ENCODE data around the gene ZCWPW1. TPM values are rescaled to one million over a fixed set of nuclear protein-coding genes. Genes with fewer than 3 reads are reported as not detected.

ZCWPW1 gene
- total and polyA plus RNA-seq, 2 experiments from 2014 or later, result 0.59 to 2.7 TPM

GRCh38 chr7:100452513-100452912 lies 24.0 kb upstream of the ZCWPW1 start:
- H3K27ac ChIP-seq (ENCODE audit: low read depth), result no peak overlapping the region
- H3K36me3 Mint-ChIP-seq (ENCODE audit: low read depth), result no peaks in the 10 kb centered on the region
- no peak for ATAC-seq

More at GRCh38 chr7:100452513-100452912, 24.0 kb upstream of the ZCWPW1 start:
- Histone ChIP-seq H3K27me3 (ENCODE audit: insufficient read depth) (no peaks in the 10 kb centered on the region), H3K36me3 (ENCODE audit: insufficient read depth) (no peaks in the 10 kb centered on the region), H3K4me3 (no peak overlapping the region), H3K4me2 (no peak overlapping the region), H2AFZ (no peak overlapping the region), H4K20me1 (replicated peaks; ENCODE audit: insufficient read depth) (no peaks in the 10 kb centered on the region), H3F3A (replicated peaks; ENCODE audit: low read depth) (peaks cover 3% of the 10 kb centered on the region; the same call in 1 of the 2 replicates), H3K9me2 (ENCODE audit: insufficient read depth) (no peaks in the 10 kb centered on the region), H3K4me1 (ENCODE audit: insufficient read depth) (peaks cover 10% of the 10 kb centered on the region), H3K79me2 (replicated peaks; ENCODE audit: insufficient read depth) (no peaks in the 10 kb centered on the region)
- TF ChIP-seq, protein P1, sequence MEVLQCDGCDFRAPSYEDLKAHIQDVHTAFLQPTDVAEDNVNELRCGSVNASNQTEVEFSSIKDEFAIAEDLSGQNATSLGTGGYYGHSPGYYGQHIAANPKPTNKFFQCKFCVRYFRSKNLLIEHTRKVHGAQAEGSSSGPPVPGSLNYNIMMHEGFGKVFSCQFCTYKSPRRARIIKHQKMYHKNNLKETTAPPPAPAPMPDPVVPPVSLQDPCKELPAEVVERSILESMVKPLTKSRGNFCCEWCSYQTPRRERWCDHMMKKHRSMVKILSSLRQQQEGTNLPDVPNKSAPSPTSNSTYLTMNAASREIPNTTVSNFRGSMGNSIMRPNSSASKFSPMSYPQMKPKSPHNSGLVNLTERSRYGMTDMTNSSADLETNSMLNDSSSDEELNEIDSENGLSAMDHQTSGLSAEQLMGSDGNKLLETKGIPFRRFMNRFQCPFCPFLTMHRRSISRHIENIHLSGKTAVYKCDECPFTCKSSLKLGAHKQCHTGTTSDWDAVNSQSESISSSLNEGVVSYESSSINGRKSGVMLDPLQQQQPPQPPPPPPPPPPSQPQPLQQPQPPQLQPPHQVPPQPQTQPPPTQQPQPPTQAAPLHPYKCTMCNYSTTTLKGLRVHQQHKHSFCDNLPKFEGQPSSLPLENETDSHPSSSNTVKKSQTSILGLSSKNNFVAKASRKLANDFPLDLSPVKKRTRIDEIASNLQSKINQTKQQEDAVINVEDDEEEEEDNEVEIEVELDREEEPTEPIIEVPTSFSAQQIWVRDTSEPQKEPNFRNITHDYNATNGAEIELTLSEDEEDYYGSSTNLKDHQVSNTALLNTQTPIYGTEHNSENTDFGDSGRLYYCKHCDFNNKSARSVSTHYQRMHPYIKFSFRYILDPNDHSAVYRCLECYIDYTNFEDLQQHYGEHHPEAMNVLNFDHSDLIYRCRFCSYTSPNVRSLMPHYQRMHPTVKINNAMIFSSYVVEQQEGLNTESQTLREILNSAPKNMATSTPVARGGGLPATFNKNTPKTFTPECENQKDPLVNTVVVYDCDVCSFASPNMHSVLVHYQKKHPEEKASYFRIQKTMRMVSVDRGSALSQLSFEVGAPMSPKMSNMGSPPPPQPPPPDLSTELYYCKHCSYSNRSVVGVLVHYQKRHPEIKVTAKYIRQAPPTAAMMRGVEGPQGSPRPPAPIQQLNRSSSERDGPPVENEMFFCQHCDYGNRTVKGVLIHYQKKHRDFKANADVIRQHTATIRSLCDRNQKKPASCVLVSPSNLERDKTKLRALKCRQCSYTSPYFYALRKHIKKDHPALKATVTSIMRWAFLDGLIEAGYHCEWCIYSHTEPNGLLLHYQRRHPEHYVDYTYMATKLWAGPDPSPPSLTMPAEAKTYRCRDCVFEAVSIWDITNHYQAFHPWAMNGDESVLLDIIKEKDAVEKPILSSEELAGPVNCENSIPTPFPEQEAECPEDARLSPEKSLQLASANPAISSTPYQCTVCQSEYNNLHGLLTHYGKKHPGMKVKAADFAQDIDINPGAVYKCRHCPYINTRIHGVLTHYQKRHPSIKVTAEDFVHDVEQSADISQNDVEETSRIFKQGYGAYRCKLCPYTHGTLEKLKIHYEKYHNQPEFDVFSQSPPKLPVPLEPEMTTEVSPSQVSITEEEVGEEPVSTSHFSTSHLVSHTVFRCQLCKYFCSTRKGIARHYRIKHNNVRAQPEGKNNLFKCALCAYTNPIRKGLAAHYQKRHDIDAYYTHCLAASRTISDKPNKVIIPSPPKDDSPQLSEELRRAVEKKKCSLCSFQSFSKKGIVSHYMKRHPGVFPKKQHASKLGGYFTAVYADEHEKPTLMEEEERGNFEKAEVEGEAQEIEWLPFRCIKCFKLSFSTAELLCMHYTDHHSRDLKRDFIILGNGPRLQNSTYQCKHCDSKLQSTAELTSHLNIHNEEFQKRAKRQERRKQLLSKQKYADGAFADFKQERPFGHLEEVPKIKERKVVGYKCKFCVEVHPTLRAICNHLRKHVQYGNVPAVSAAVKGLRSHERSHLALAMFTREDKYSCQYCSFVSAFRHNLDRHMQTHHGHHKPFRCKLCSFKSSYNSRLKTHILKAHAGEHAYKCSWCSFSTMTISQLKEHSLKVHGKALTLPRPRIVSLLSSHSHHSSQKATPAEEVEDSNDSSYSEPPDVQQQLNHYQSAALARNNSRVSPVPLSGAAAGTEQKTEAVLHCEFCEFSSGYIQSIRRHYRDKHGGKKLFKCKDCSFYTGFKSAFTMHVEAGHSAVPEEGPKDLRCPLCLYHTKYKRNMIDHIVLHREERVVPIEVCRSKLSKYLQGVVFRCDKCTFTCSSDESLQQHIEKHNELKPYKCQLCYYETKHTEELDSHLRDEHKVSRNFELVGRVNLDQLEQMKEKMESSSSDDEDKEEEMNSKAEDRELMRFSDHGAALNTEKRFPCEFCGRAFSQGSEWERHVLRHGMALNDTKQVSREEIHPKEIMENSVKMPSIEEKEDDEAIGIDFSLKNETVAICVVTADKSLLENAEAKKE (CRISPR knock-in tag; IDR thresholded peaks at IDR 0.05), result no peak
- no peak for TF ChIP-seq EZH2 (IDR thresholded peaks at IDR 0.05; ENCODE audit: low read depth, unreplicated experiment)
- TF ChIP-seq NANOG (IDR thresholded peaks at IDR 0.05; ENCODE audit: borderline replicate concordance), result no peak
- no peaks in the 10 kb centered on the region for H3K9me3 Mint-ChIP-seq
- no peak overlapping the region for H3K27ac Mint-ChIP-seq
- peaks cover 12% of the 10 kb centered on the region for H3K4me1 Mint-ChIP-seq
- no peak for DNase-seq (ENCODE audit: low spot score)
- no peak overlapping the region for H3K4me3 Mint-ChIP-seq
- peaks cover 24% of the 10 kb centered on the region for H3K27me3 Mint-ChIP-seq (ENCODE audit: insufficient read depth, low read depth, poor library complexity)

Data from GM23338 (cell line).